GM12801 (cell line): ENCODE data around the gene HGFAC.

Experiments
- TF ChIP-seq, protein P1 (sequence below): IDR thresholded peaks from one replicate; pipeline ENCODE4 v1.5.1; 2011; ENCODE audit warnings: control low read depth; ENCODE audit not compliant: insufficient read length; ENCODE audit errors: extremely low read depth

The HGFAC gene

GRCh38 chr4:3445111-3445820 is 3.5 kb downstream of the HGFAC start:
- TF ChIP-seq, protein P1, sequence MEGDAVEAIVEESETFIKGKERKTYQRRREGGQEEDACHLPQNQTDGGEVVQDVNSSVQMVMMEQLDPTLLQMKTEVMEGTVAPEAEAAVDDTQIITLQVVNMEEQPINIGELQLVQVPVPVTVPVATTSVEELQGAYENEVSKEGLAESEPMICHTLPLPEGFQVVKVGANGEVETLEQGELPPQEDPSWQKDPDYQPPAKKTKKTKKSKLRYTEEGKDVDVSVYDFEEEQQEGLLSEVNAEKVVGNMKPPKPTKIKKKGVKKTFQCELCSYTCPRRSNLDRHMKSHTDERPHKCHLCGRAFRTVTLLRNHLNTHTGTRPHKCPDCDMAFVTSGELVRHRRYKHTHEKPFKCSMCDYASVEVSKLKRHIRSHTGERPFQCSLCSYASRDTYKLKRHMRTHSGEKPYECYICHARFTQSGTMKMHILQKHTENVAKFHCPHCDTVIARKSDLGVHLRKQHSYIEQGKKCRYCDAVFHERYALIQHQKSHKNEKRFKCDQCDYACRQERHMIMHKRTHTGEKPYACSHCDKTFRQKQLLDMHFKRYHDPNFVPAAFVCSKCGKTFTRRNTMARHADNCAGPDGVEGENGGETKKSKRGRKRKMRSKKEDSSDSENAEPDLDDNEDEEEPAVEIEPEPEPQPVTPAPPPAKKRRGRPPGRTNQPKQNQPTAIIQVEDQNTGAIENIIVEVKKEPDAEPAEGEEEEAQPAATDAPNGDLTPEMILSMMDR: no peak

DNA sequence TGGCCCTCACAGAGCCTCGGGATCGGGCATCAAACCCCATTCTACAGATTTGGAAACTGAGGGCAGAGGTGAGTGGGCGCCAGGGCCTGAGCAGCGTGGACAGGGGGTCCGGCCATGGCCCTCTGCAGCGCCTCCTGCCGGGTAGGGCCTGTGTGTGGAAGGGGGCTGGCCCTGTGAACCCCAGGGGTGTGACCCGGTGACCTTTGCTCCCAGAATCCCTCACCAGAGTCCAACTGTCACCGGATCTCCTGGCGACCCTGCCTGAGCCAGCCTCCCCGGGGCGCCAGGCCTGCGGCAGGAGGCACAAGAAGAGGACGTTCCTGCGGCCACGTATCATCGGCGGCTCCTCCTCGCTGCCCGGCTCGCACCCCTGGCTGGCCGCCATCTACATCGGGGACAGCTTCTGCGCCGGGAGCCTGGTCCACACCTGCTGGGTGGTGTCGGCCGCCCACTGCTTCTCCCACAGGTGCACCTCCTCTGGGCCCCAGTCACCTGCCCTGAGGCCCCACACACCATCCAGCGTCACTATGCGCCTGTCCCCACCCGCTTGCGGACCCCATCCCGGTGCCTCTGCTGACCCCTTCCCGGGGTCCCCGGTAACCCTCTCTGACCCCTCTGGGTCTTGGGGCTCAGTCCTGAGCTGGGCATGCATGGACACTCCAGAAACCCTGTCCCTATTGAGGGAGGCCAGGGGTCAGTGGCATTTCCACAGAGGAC is 4.2 kb downstream of the HGFAC start:
- TF ChIP-seq, protein P1: no peak

DNA sequence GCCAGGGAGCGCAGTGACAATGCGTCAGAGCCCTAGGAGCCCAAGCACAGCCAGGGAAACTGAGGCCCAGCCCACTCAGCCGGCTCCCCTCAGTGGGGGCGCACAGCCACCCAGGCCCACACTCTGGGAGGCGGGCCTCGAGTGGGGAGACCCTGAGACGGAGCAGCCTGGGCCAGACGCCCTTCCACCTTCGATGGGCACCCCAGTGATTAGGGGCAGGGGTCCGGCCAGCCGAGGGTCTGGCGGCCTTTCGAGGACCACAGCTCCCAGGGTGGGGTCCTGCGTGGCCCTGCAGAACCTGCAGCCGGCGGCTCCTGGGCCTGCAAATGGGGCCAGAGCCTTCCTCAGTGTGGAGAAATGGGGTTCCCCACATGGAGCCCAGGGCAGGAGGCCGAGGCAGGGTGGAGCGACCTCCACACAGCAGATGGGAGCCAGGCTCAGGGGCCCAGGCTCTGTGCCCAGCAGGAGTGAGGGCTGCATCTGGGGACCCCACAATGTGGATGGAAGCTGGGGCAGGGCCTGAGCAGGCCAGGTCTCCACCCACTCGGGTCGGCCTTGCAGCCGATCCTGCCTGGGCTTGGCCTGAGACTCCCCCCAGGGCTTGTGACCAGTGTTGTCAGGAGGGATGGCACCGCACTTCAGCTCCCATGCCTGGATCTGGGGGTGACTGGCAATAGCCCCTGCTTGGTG is 5.0 kb downstream of the HGFAC start:
- TF ChIP-seq, protein P1: no peak

GRCh38 chr4:3447431-3448395 is 5.9 kb downstream of the HGFAC start:
- TF ChIP-seq, protein P1: no peak

GRCh38 chr4:3449047-3449573 is 7.3 kb downstream of the HGFAC start:
- TF ChIP-seq, protein P1: no peak

DNA sequence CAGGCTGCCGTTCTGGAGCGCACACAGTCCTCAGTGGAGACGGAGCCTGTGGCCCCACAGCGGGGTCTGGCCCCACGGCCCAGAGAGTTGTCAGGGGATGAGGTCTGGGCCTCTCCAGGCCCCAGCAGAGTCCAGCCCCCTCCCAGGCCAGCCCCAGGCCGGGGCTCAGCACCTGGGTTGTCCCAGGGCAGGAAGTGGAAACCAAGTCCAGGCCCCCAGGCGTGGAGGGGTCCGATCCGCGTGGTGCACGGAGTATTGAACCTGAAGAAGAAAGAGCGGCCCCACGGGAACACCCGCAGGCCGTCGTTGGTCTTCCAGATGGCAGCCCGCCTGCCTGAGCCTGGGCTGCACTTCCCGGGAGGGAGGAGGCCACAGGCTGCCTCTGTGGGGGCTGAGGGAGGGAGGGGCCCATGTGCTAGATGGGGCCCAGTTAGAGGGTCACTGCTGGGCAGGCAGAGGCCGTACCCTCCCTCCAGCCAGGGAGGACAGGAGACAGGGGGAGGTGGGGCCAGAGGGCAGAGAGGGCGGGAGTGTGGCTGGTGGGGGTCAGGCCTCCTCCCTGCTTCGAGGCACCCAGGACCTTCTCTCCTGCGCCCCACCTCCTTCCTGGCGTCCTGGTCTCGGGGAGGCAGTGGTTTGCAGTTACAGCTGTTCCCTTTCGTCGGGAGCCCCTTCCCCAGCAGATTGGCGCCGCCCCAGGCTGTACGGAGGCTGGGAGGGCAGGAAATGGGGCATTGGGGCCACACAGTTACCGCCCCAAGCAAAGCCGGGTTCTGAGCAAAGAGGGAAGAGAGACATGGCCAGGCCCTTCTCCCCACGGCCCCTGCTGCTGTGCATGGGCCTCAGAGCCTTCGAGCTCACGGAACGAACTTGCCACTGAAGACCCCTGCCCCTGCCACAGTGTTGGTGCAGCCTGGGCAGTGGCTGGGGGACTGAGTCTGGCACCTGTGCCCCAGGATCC is 8.1 kb downstream of the HGFAC start:
- TF ChIP-seq, protein P1: no peak
